CD14-positive monocyte (primary cell): ENCODE measurements around the gene LDLRAD4. TPM values are rescaled to one million over a fixed set of nuclear protein-coding genes. Genes with fewer than 3 reads are reported as not detected.

ENCODE experiments used
- DNase-seq, 3 donors: peaks; one replicate each; pipeline ENCODE4 v3.0.0-alpha.2; 2011 to 2022
- H2AFZ ChIP-seq: 2 replicates; pipeline ENCODE4 v1.6.0; 2012; ENCODE audit warnings: mild to moderate bottlenecking, low read depth, low read length, inconsistent platforms; ENCODE audit not compliant: insufficient read depth, poor library complexity, severe bottlenecking
- H3K27ac ChIP-seq, 2 donors: 1 replicate in 1 of 2; 2 replicates in 1 of 2; pipeline ENCODE4 v1.5.1; 2012 to 2013; ENCODE audit warnings: low read length in 2 of 2, control low read depth in 1 of 2, inconsistent platforms in 1 of 2, low read depth in 1 of 2, mild to moderate bottlenecking in 1 of 2
- H3K27me3 ChIP-seq, 2 donors: one replicate each; pipeline versions ENCODE4 v1.6.0 to v1.6.1; 2011 to 2013; ENCODE audit warnings: low read length in 2 of 2; ENCODE audit not compliant: control insufficient read depth in 2 of 2, insufficient read depth in 2 of 2
- H3K36me3 ChIP-seq, 2 donors: replicated peaks in 1 of 2; 1 replicate in 1 of 2; 2 replicates in 1 of 2; pipeline versions ENCODE4 v1.5.1 to v1.6.1; 2012 to 2013; ENCODE audit warnings: low read length in 2 of 2, control low read depth in 1 of 2, inconsistent platforms in 1 of 2, mild to moderate bottlenecking in 1 of 2; ENCODE audit not compliant: insufficient read depth in 2 of 2, control insufficient read depth in 1 of 2
- H3K4me1 ChIP-seq, 2 donors: 1 replicate in 1 of 2; 2 replicates in 1 of 2; pipeline versions ENCODE4 v1.5.1 to v1.6.1; 2012 to 2013; ENCODE audit warnings: low read length in 2 of 2, control low read depth in 1 of 2, inconsistent platforms in 1 of 2, mild to moderate bottlenecking in 1 of 2, moderate library complexity in 1 of 2; ENCODE audit not compliant: insufficient read depth in 2 of 2, control insufficient read depth in 1 of 2
- H3K4me2 ChIP-seq: replicated peaks from 2 replicates; pipeline ENCODE3; 2012; ENCODE audit warnings: low read length, moderate library complexity, mild to moderate bottlenecking; ENCODE audit not compliant: poor library complexity, severe bottlenecking; ENCODE audit errors: extremely low read depth
- H3K4me3 ChIP-seq, 3 experiments: fragments of 200-600 bp in 1 of 3; sonication (generic) in 1 of 3; replicated peaks in 1 of 3; 1 replicate in 2 of 3; 2 replicates in 1 of 3; pipeline ENCODE4 v1.5.1; 2011 to 2013; ENCODE audit warnings: low read length in 3 of 3, mild to moderate bottlenecking in 3 of 3, control low read depth in 2 of 3, low read depth in 2 of 3, inconsistent platforms in 1 of 3, moderate library complexity in 1 of 3
- H3K79me2 ChIP-seq: 2 replicates; pipeline ENCODE4 v1.6.0; 2012; ENCODE audit warnings: mild to moderate bottlenecking, control low read depth, inconsistent platforms, low read length, moderate library complexity; ENCODE audit not compliant: insufficient read depth
- H3K9ac ChIP-seq: 2 replicates; pipeline ENCODE4 v1.6.0; 2017; ENCODE audit warnings: low read length, mild to moderate bottlenecking; ENCODE audit not compliant: insufficient read depth, poor library complexity, severe bottlenecking
- H3K9me3 ChIP-seq, 2 donors: replicated peaks in 1 of 2; 1 replicate in 1 of 2; 2 replicates in 1 of 2; pipeline versions ENCODE4 v1.5.1 to v1.6.1; 2012 to 2013; ENCODE audit warnings: low read length in 2 of 2, control low read depth in 1 of 2; ENCODE audit not compliant: control insufficient read depth in 1 of 2, insufficient read depth in 1 of 2
- H4K20me1 ChIP-seq: 2 replicates; pipeline ENCODE4 v1.6.0; 2012; ENCODE audit warnings: mild to moderate bottlenecking, low read length, control low read depth, moderate library complexity; ENCODE audit not compliant: insufficient read depth
- H3K27ac Mint-ChIP-seq, 7 donors: one replicate each; pipeline ENCODE4 v1.8.0; 2020; ENCODE audit warnings: mild to moderate bottlenecking in 7 of 7, mixed read lengths in 7 of 7, moderate library complexity in 6 of 7, inconsistent platforms in 2 of 7
- H3K27me3 Mint-ChIP-seq, 3 donors: one replicate each; pipeline ENCODE4 v1.8.0; 2021 to 2022; ENCODE audit warnings: low read depth in 3 of 3, mild to moderate bottlenecking in 3 of 3, mixed read lengths in 3 of 3, moderate library complexity in 3 of 3, inconsistent platforms in 1 of 3
- H3K36me3 Mint-ChIP-seq, 2 donors: one replicate each; pipeline ENCODE4 v1.8.0; 2020; ENCODE audit warnings: mixed read lengths in 2 of 2, inconsistent platforms in 1 of 2, mild to moderate bottlenecking in 1 of 2
- H3K4me1 Mint-ChIP-seq: one replicate; pipeline ENCODE4 v1.8.0; 2020; ENCODE audit warnings: mild to moderate bottlenecking, mixed read lengths
- H3K4me3 Mint-ChIP-seq, 2 donors: one replicate each; pipeline ENCODE4 v1.8.0; 2020; ENCODE audit warnings: mild to moderate bottlenecking in 2 of 2, mixed read lengths in 2 of 2, moderate library complexity in 1 of 2
- H3K9me3 Mint-ChIP-seq, 7 donors: one replicate each; pipeline ENCODE4 v1.8.0; 2020 to 2022; ENCODE audit warnings: mixed read lengths in 7 of 7, mild to moderate bottlenecking in 6 of 7, moderate library complexity in 6 of 7, inconsistent platforms in 2 of 7
- WGBS: methylation state at CpG from one replicate; pipeline ENCODE4 v1.1.5; 2013; ENCODE audit warnings: missing lambda C conversion rate; ENCODE audit not compliant: insufficient coverage; 5-methylcytosine and 5-hydroxymethylcytosine counted together
- intact Hi-C, 2 donors: fragments of 100-400 bp; cut with micrococcal nuclease; formaldehyde crosslinking; loops; one replicate each; pipeline versions ENCODE4 v1.15.0 to v1.15.1; 2023
- polyA plus RNA-seq, 3 donors: library from polyadenylated mRNA; depleted of rRNA in 1 of 3; unstranded in 2 of 3; stranded (reverse) in 1 of 3; fragments of 300-500 nt in 2 of 3; fragments of >200 nt in 1 of 3; fragmentation: Illumina TruSeq in 2 of 3; gene quantifications; 1 replicate in 2 of 3; 2 replicates in 1 of 3; pipeline ENCODE4 v1.2.3, GENCODE V29; 2012 to 2021
- TF ChIP-seq, protein P1 (sequence below): fragments of 200-600 bp; IDR thresholded peaks from one replicate; pipeline ENCODE4 v1.8.0; 2022; ENCODE audit warnings: antibody characterized with exemption, mild to moderate bottlenecking

LDLRAD4 gene
- polyA plus RNA-seq, 3 donors = 13.5 to 15.4 (median 13.8) TPM

DNA sequence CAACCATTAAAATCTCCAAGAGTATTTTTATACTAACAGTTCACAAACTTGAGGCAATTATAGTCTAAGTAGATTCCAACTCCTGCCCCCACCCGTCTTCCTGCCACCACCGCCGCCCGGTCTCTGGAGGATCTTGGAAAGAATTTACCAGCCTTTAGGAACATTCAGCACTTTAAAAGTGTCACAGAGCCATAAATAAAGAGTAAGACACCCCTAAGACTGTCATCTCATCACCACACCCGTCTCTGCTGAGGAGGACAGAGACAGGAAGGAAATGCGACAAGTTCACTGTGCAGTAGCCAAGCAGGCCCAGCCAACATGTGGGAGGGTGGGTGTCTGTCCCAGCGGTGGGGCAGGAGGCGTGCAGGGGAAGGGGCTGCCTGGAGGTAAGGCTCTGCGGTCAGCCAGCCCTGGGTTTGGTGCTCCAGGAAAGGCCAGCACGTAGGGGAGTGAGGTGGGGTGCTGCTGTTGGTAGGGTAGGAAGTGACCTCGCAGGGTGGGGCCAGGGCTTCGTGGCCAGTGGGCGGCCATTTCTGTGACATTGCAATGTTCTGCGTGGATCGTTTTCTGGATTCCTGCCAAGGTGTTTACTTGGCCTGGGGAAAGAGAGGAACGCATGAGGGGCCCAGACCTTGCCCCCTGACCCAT, 396.2 kb downstream of the LDLRAD4 start:
- peak overlapping the region; percentile 33 for H3K9ac ChIP-seq
- peak overlapping the region; percentile 19 for H3K4me2 ChIP-seq
- H2AFZ ChIP-seq = peak overlapping the region; percentile 42
- 3% methylated on average over 9 of the region's 16 CpGs for WGBS
- peaks cover 49 to 53% of the 10 kb centered on the region in 2 donors for H3K4me1 ChIP-seq
- no peaks in the 10 kb centered on the region for H4K20me1 ChIP-seq
- TF ChIP-seq, protein P1, sequence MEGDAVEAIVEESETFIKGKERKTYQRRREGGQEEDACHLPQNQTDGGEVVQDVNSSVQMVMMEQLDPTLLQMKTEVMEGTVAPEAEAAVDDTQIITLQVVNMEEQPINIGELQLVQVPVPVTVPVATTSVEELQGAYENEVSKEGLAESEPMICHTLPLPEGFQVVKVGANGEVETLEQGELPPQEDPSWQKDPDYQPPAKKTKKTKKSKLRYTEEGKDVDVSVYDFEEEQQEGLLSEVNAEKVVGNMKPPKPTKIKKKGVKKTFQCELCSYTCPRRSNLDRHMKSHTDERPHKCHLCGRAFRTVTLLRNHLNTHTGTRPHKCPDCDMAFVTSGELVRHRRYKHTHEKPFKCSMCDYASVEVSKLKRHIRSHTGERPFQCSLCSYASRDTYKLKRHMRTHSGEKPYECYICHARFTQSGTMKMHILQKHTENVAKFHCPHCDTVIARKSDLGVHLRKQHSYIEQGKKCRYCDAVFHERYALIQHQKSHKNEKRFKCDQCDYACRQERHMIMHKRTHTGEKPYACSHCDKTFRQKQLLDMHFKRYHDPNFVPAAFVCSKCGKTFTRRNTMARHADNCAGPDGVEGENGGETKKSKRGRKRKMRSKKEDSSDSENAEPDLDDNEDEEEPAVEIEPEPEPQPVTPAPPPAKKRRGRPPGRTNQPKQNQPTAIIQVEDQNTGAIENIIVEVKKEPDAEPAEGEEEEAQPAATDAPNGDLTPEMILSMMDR = no peak
- H3K9me3 ChIP-seq = no peaks in the 10 kb centered on the region
- peak overlapping the region; percentile 91 to 97 (median 94) for H3K27ac Mint-ChIP-seq
- DNase-seq = peak; percentile 60 to 65 (median 61)
- H3K9me3 Mint-ChIP-seq = peaks cover 0 to 7% (median 2%) of the 10 kb centered on the region in 7 donors
- H3K4me3 ChIP-seq = peak overlapping the region in 1 of 3 experiments; percentile 6
- no peaks in the 10 kb centered on the region for H3K36me3 ChIP-seq
- peaks cover 21 to 23% of the 10 kb centered on the region in 2 donors for H3K36me3 Mint-ChIP-seq
- peaks cover 0 to 21% of the 10 kb centered on the region in 2 donors for H3K27me3 ChIP-seq
- H3K4me1 Mint-ChIP-seq = peaks cover 60% of the 10 kb centered on the region
- peaks cover 27 to 37% (median 29%) of the 10 kb centered on the region in 3 donors for H3K27me3 Mint-ChIP-seq
- H3K27ac ChIP-seq = peak overlapping the region; percentile 64 to 72
- H3K4me3 Mint-ChIP-seq = peak overlapping the region; percentile 63 to 78
- intact Hi-C loops = loop anchor here in 1 of 2 donors (5.0 kb wide), 1 partner anchor 47 kb away; no protein-coding TSS in a partner anchor
- no peaks in the 10 kb centered on the region for H3K79me2 ChIP-seq

GRCh38 chr18:13615432-13615861, 396.9 kb downstream of the LDLRAD4 start:
- H3K4me3 Mint-ChIP-seq = peak overlapping the region; percentile 4 to 78
- Histone ChIP-seq H3K79me2 (no peaks in the 10 kb centered on the region), H4K20me1 (no peaks in the 10 kb centered on the region), H3K4me2 (peak overlapping the region; percentile 19), H3K9me3 (no peaks in the 10 kb centered on the region), H2AFZ (no peak overlapping the region), H3K9ac (peak overlapping the region; percentile 33), H3K4me1 (peaks cover 48 to 51% of the 10 kb centered on the region in 2 donors), H3K27ac (peak overlapping the region in 1 of 2 donors; percentile 72), H3K27me3 (peaks cover 0 to 21% of the 10 kb centered on the region in 2 donors), H3K36me3 (no peaks in the 10 kb centered on the region), H3K4me3 (peak overlapping the region in 1 of 3 experiments; percentile 6)
- H3K27ac Mint-ChIP-seq = peak overlapping the region; percentile 91 to 97 (median 94)
- TF ChIP-seq, protein P1 = no peak
- peaks cover 27 to 37% (median 29%) of the 10 kb centered on the region in 3 donors for H3K27me3 Mint-ChIP-seq
- peak; percentile 63 to 87 (median 78) for DNase-seq
- intact Hi-C loops = no loop called here
- WGBS = 7% methylated on average over 2 of the region's 8 CpGs
- peaks cover 21 to 23% of the 10 kb centered on the region in 2 donors for H3K36me3 Mint-ChIP-seq
- peaks cover 0 to 7% (median 2%) of the 10 kb centered on the region in 7 donors for H3K9me3 Mint-ChIP-seq
- H3K4me1 Mint-ChIP-seq = peaks cover 59% of the 10 kb centered on the region
